ENCODE results near the gene TDO2.
"Not testable (repeated sequence)": the region's sequence is repeated elsewhere in the genome, so short reads cannot be mapped to it uniquely, and the experiment has no call there.

TDO2 gene

DNA sequence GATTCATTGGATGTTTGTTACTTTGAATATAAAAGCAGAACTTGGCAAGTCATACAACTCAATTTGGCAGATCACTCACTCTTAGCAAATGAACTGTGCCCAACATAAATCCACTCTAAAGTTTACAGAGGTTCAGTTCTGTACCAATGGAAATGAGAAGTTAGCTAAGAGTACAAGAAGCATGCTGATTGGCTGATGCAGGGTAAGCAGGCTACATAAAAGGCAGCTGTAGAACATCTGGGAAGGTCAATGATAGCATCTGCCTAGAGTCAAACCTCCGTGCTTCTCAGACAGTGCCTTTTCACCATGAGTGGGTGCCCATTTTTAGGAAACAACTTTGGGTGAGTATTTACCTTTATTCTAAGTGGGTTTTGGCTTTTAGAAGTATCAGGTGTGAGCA is at the start of gene TDO2:
TSS of gene TDO2 (plus strand) at position 244 of the 400 bp plus-strand sequence. CDS start at position 307, 63 bp downstream.
- no peak for DNase-seq (ENCODE audit: low read depth in 3 of 3)

DNA sequence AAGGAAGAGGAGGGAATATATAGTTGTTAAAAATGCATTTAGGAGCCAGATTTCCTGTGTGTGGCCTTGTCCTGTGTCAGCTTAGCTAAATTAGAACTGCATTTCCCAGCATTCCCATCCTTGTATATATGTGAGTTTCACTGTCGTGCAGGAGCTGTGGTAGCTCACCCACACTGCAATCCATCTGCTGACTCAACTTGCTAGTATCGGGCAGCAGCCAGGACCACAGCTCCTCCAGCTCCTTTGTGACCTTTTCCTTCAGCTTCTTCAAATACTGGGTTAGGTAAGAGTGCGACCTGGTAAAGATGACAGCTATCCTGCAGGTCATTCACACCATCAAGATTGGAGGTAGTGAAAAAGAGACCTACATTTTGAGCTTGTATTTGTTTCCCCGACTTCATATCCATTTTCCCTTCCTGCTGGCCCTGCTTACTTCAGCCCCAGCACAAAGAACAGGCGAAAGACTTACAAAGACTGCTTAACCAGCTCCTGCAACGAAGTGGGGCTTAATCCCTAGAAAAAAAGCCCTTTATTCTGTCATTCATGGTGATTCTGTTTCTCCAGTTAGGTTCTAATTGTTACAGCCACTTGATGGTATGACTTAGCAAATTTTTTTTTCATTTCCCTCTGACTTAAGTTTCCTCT is 48.8 kb upstream of the TDO2 start:
- DNase-seq (ENCODE audit: low read depth in 3 of 3): no peak

DNA sequence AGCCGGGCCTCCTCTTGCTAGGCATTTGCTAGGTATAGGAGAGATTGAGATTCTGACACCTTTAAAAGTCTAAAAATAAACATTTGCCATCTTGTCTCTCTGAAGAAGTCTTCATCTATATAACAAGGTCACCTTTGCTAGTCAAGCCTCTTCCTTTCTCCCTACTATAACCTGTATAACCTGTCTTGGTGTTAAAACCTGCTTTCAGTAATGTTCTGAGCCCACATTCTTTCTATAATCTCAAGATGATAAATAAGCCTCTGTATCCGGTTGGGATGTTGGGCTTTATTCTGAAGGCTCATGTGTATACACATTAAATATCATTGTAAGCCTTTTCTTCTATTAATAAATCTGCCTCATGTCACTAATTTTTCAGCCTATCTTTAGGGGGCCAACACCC is 47.6 kb upstream of the TDO2 start:
- DNase-seq (ENCODE audit: low read depth in 3 of 3): no peak

DNA sequence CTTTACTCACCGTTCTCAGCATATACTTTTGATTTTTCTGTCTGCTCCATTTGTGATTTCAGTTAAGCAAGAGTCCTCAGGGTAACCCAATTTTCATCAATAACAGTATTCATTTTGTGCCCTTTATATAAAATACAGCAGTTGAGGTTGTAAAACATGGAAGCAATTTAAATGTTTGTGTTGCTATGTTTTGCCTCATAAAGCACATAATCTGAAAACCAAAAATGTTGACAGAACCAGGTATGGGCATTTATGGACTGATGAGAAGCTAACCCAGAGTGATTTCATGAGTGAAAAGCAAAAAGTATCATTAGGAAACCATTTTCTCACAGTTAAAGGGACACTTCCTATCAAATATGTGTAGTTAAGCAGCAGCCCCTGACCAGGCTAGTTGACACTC is 37.3 kb upstream of the TDO2 start, which contains the start of gene ASIC5:
TSS of gene ASIC5 (minus strand) at position 101 of the 400 bp plus-strand sequence. CDS start at position 50, 51 bp downstream.
- DNase-seq (ENCODE audit: low read depth in 3 of 3): no peak

DNA sequence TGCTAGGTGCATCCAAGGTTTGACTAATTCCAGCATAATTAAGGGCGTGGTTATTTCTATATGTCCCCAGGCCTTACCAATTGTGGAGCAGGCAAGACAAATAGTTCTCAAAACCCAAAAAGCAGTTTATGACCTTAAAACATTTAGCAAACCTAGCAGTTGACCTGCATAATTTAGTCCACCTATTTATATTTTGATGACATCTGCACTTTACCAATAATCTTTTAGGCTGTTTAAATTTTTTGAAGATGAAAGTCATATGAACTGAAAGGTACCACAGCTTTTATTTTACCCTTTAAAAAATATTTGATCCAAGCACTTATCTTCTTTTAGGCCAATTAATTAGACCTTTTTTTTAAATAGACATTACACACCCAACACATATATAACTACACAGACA is 27.6 kb upstream of the TDO2 start:
- DNase-seq (ENCODE audit: low read depth in 3 of 3): no peak

DNA sequence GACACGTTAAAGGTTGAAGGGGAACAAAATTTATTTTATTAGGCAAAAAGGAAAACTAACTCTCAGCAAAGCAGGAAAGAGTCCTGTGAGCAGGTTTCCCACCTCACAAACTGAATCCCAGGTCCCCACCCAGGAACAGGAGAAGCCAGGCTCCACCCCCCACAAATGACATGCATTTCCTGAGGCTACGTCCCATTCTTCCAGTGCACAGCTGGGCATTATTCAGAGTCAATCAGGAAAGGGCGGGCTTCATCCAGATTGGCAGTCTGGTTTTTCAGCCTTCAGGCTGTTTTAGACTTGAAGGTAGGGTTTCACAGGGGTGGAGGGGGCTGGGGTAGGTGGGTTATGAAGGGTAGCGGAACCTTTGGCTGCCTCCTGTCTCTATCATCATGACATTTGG is 25.5 kb upstream of the TDO2 start:
- DNase-seq (ENCODE audit: low read depth in 3 of 3): no peak

DNA sequence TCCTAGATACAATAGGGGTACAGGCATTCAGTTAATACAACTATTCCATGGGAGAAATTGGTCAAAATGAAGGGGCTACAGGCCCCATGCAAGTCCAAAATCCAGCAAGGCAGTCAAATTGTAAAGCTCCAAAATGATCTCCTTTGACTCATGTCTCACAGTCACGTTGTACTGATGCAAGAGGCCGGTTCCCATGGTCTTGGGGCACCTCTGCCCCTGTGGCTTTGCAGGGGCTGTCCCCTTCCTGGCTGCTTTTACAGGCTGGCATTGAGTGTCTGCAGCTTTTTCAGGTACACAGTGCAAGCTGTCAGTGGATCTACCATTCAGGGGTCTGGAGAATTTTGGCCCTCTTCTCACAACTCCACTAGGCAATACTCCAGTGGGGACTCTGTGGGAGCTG is 24.9 kb upstream of the TDO2 start:
- DNase-seq (ENCODE audit: low read depth in 3 of 3): no peak

DNA sequence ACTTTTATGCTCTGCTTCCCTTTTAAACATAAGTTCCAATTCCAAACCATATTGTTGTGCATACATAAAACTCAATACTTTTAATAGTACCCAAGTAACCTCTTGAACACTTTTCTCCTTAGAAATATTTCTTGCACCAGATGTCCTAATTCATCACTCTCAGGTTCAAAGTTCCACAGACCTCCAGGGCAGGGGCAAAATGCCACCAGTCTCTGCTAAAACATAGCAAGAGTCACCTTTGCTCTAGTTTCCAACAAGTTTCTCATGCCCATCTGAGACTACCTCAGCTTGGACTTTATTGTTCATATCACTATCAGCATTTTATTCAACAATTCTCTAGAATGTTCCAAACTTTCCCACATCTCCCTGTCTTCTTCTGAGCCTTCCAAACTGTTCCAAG is 23.7 kb upstream of the TDO2 start:
- DNase-seq (ENCODE audit: low read depth in 3 of 3): no peak

DNA sequence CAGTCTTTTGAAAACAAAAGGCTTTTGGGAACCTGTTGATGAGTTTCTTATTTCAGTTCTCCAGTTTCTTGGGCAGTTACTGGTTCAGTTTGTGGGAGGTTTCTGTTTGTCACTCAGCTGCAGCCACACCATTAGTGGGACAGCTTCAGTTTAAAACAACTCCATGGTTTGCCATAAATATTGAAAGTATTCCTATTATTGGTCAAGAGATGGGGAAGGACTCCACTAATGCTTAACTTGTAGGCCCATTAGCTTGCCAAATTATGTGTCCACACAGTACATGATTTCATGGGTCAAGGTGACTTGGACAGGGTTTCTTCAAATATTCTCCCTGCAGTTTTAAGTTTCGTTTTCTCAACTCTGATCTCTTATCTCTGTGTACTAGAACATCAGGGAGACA is 21.9 kb upstream of the TDO2 start:
- DNase-seq (ENCODE audit: low read depth in 3 of 3): no peak

DNA sequence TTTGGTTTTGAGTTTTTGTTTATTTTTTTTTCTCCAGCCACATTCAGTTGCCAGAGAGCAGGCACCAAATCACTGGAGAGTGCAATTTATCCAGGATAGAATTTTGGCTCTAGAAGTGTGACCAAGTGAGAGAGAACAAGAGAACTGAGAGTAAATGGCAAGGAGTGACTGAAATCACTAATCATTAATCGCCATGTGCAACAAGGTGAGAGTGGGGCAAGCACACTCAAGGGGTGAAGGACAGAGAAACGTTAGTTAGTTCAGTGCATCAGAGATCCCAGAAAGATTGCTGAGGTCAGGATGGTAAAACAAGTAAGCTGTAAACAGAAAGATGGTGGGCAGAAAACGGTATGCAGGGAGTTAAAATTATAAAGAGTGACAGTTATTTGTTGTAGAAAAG is 19.6 kb upstream of the TDO2 start:
- DNase-seq (ENCODE audit: low read depth in 3 of 3): no peak

DNA sequence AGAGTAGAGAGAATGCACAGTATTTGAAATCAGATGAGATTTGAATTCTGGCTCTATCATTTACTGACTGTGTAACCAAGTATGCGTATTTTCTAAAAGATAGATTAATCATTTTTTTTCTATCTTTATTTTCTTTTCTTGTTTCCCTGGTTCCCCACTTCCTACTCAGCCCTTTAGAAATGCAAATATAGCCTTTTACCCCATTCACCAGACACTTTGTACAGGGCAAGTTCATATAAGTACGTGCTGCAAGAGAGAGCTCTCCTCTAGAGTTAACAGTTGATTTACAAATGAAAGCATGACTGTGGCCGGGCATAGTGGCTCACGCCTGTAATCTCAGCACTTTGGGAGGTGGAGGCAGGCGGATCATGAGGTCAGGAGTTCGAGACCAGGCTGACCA is 17.8 kb upstream of the TDO2 start:
- DNase-seq (ENCODE audit: low read depth in 3 of 3): no peak

DNA sequence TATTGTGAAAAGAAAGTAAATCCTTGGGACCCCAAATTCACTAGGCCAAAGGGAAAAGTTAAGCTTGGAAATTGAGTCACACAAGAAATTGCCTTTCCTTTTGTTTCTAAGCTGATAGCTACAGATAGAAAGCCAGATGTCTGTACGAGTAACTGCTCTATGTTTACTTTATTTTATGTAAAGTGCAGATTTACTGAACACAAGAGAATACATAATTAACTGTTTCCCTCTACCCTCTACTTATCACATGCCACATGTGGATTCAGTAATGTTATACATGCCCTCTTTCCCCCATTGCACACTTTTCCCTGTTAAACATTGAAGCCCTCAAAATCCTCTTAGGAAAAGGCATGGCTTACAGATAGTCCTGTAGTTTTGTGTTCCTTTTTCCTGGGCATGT is 16.5 kb upstream of the TDO2 start:
- no peak for DNase-seq (ENCODE audit: low read depth in 3 of 3)

DNA sequence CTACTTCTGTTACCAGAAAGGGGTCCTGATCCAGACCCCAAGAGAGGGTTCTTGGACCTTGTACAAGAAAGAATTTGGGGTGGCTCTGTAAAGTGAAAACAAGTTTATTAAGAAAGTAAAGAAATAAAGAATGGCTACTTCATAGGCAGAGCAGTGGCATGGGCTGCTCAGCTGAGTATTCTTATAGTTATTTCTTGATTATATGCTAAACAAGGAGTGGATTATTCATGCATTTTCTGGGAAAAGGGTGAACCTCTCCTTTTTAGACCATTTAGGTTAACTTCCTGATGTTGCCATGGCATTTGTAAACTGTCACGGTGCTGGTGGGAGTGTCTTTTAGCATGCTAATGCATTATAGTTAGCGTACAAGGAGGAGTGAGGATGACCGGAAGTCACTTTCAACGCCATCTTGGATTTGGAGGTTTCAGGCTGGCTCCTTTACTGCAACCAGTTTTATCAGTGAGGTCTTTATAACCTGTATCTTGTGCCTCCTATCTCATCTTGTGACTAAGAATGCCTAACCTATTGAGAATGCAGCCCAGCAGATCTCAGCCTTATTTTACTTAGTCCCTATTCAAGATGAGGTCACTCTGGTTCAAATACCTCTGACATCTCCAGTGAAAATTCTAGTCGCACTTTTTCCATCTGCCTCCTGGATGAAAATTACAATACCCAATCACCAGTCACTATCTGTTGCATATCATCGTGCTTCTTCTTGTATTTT is 15.5 kb upstream of the TDO2 start:
- no peak for DNase-seq (ENCODE audit: low read depth in 3 of 3)

DNA sequence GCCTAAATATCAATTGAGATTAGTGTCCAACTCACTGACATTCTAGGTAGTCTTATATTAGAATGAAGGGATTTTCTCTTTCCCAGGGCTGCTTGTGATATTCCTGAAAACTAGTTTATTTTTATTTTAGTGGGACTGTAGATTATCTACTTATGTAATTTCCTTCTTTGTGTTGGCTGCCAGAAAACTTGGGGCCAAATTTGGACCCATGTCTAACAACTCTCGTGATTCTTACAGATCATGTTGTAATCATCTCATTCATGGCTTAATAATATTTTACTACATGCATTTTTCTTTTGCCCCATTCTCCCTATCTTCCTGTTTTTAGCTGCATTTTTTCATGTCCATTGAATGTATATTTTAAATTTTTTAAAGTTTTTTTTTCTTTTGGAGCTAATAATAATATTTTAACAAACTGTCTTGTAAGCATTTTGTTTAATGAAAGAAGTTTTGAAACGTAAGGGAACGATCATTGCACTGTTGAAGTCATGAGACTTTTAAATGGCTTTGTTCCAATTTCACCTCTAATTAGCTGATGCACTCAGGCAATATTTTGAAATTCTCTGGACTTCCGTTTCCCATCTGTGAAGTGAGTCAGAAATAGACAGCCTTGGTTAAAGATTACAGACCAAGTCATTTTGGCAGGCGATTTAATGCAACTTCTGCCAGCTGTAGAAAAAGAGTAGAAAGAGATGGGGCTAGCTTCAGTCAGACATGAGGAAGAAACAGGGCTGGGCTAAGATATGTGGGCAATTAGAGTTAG is 14.3 kb upstream of the TDO2 start:
- no peak for DNase-seq (ENCODE audit: low read depth in 3 of 3)

DNA sequence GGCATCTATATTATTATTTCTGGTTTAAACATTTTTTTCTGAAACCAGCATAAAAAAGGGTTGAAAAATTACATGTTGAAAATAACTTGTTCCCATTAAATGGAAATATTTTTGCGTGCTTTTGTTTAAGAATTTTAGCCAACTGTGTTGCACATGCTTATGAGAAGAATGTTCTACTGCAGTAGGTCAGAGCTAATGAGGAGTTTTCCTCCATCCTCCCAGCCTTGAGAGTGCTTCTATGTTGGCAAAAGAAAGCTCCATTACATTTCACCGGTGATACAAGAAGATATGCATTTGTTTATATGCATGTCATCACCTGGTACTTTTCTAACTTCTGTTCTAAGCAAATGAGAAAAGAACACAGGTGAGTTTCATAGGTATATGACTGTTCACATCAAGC is 13.6 kb upstream of the TDO2 start:
- DNase-seq (ENCODE audit: low read depth in 3 of 3): no peak

DNA sequence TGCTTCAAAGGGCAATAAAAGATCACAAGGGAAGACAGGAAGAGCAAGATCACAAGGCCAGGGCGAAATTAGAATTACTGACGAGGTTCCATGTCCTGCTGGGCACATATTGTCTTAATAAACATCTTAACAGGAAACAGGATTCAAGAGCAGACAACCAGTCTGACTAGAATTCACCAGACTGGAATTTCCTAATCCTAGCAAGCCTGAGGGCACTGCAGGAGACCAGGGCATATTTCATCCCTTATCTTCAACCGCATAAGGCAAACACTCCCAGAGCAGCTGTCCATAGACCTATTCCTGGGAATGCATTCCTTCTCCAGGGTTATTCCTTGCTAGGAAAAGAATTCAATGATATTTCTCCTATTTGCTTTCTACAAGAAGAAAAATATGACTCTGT is 12.4 kb upstream of the TDO2 start:
- no peak for DNase-seq (ENCODE audit: low read depth in 3 of 3)

DNA sequence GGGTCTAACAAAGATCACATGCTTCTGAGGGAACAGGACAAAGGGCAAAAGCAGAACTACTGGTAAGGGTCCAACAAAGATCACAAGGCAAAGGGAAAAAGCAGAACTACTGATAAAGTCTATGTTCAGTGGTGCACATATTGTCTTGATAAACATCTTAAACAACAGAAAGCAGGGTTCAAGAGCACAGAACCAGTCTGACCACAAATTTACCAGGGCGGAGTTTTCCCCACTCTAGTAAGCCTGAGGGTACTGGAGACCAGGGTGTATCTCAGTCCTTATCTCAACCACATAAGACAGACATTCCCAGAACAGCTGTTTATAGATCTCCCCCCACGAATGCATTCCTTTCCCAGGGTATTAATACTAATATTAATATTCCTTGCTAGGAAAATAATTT is 5.1 kb upstream of the TDO2 start:
- DNase-seq (ENCODE audit: low read depth in 3 of 3): not testable (repeated sequence)

DNA sequence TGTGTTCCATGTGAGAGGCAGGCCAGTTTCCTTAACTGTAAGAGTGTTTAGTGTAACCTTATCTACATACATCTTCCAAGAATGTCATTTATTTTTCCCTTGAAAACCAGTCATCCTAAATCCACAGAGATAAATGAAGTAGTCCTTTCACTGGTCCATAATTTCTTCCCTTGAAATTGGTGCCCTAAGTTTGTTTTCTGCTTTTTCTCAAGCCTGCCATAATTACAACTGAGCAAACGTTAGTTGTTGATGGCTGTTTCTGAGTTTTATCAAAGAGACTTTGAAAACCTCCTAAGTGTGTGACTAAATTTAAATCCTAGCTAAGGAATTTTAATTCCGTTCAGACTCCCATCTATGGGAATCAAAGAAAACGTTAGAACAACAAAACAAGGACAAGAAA is 3.6 kb upstream of the TDO2 start:
- no peak for DNase-seq (ENCODE audit: low read depth in 3 of 3)

DNA sequence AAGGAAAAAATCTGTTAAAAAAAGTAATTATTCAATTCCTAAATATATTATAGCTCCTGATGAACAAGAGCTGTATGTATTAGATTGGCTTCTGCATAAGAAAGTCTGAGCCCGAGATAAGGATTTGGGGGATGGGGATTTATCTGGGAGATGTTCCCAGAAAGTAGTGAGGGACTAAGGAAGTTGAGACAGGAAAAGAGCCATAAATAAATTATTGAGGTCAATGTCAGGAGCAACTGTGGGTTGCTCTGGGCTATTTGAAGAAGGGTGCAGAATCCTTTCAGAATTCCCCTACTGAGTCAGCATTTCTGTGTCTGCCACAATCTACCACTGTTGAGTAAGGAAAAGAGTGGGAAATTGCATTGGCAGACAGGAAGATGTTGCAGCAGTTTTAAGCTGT is 3.1 kb upstream of the TDO2 start:
- no peak for DNase-seq (ENCODE audit: low read depth in 3 of 3)

DNA sequence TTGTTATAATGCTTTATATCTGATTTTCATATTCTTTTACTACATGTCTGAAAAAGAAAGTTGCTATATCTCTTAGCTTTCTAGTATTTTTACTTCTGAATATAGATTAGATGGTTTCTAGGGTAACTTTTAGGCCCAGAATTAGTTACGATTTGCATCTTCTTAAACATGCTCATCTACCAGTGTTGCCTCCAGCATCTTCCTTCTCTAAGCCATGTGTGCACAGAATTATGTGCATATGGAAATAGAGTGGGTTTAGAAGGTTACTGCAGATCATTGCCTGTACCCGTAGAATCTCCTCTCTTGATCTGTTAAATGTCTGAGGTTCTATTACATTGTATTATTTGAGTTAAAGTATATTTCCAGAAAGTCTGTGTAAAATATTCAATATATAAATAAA is 2.5 kb upstream of the TDO2 start:
- no peak for DNase-seq (ENCODE audit: low read depth in 3 of 3)

DNA sequence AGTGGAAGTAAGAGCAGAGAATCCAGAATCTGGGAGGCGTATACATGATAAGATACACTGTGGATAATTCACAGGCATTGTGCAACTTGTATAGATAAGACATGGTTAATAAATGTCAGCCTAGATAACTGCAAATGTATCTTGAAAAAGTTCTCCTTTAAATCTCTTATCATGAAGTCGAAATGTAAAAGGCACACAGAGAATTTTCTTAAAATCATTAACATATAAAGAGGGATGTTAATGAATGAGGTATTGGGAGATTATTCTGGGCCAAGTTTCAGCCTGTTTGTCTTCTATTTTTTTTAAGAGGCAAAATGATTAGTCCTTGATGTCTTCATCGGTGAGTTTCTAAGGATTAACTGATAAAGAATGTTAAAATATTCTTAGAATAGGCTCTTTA is 835 bp downstream of the TDO2 start:
- DNase-seq (ENCODE audit: low read depth in 3 of 3): no peak

DNA sequence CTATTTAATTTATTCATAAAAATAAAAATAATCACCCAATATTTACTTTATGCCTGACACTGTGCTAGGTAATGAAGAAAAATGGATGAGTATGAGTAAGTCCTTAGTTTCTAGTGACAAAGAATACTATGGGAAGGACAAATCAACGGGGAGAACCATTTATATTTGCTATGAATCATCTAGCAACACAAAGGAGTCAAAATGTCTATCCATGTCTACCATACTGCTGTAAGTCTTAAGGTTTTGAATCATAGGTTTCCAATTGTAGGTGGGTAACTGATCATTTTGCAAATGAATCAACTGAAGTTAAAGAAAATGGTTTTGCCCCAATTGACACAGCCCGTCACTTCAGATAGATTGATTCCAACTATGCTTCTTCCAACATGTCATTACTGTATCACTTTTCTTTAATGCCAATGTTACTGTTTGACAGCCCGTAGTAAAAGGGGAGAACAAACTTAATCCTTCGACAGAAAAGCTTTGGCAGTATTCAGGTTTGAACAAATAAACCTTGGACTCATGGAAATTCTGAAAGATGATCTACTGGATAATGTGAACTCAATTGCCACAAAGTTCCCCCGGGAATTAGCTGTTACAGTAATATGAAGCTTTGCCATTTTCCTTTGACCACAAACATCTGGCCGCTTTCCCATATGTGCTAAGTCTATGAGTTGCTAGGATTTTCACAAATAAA is 3.2 kb downstream of the TDO2 start:
- no peak for DNase-seq (ENCODE audit: low read depth in 3 of 3)
